ENCODE data around the gene RNASE9.
"Not testable (repeated sequence)": the region's sequence is repeated elsewhere in the genome, so short reads cannot be mapped to it uniquely, and the experiment has no call there.

Gene RNASE9

DNA sequence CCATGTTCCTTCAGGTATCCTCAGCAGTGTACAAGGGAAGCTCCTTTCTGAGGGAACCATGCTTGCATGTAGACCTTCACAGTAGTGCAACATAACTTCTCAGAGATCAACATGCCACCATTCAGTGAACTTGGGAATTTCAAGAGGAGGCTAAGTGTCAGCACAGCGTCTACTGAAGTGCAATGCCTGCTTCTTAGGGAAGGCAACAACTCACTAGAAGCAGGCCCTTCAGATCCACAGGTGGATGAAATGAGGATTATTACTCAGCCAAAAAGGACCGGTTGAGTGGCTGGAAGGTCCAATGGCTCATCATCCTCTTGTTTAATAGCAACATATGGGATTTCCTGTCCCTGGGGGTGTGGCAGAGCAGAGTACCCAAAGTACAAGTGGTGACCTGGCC lies 36.8 kb downstream of the RNASE9 start:
- Mint-ChIP-seq H3K4me1 (no peaks in the 10 kb centered on the region), H3K36me3 (no peaks in the 10 kb centered on the region), H3K27me3 (peaks cover 48% of the 10 kb centered on the region), H3K4me3 (no peak overlapping the region), H3K27ac (no peak overlapping the region), H3K9me3 (no peaks in the 10 kb centered on the region)
- DNase-seq = no peak
- CTCF ChIA-PET = no interaction called here

GRCh38 chr14:20522332-20522731 lies 38.5 kb downstream of the RNASE9 start:
- CTCF ChIA-PET = no interaction called here
- H3K36me3 Mint-ChIP-seq = no peaks in the 10 kb centered on the region
- no peak overlapping the region for H3K27ac Mint-ChIP-seq
- no peaks in the 10 kb centered on the region for H3K4me1 Mint-ChIP-seq
- H3K27me3 Mint-ChIP-seq = peaks cover 32% of the 10 kb centered on the region
- no peak for DNase-seq
- H3K4me3 Mint-ChIP-seq = no peak overlapping the region
- no peaks in the 10 kb centered on the region for H3K9me3 Mint-ChIP-seq

- Mint-ChIP-seq H3K4me3 (no peak overlapping the region), H3K27me3 (peaks cover 14% of the 10 kb centered on the region), H3K36me3 (no peaks in the 10 kb centered on the region), H3K4me1 (no peaks in the 10 kb centered on the region), H3K27ac (no peak overlapping the region), H3K9me3 (no peaks in the 10 kb centered on the region)
- CTCF ChIA-PET = no interaction called here
- no peak for DNase-seq
These were observed 43.9 kb downstream of the RNASE9 start for GRCh38 chr14:20516921-20517320.

DNA sequence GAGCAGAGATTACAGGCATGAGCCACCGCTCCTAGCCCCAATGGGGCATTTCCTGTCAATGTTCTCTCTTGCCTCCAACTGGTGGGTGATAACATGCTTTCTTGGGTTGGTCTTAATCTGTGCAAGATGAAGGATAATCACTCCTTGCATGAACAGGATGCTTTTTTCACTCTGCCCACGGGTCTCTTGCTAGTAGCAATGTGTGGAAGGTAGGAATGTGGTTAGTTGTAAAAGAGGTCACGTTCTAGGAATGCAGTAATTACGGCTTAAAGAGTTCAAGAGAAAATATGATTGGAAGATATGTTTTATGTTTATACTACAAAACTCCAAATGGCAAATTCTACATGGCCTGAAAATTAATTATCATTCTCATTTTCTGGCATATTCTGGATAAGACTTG lies 45.0 kb downstream of the RNASE9 start:
- Mint-ChIP-seq H3K27ac (no peak overlapping the region), H3K4me3 (no peak overlapping the region), H3K4me1 (no peaks in the 10 kb centered on the region), H3K36me3 (no peaks in the 10 kb centered on the region), H3K27me3 (peaks cover 25% of the 10 kb centered on the region), H3K9me3 (no peaks in the 10 kb centered on the region)
- CTCF ChIA-PET = no interaction called here
- no peak for DNase-seq

- Mint-ChIP-seq H3K4me3 (no peak overlapping the region), H3K27me3 (peaks cover 32% of the 10 kb centered on the region), H3K36me3 (no peaks in the 10 kb centered on the region), H3K27ac (no peak overlapping the region), H3K4me1 (no peaks in the 10 kb centered on the region), H3K9me3 (no peaks in the 10 kb centered on the region)
- no peak for DNase-seq
- CTCF ChIA-PET = no interaction called here
These were observed 48.5 kb downstream of the RNASE9 start for GRCh38 chr14:20512177-20512905.

GRCh38 chr14:20508367-20508766 lies 52.5 kb downstream of the RNASE9 start:
- H3K27ac Mint-ChIP-seq = no peak overlapping the region
- H3K4me3 Mint-ChIP-seq = no peak overlapping the region
- CTCF ChIA-PET = no interaction called here
- DNase-seq = no peak
- H3K9me3 Mint-ChIP-seq = no peaks in the 10 kb centered on the region
- peaks cover 28% of the 10 kb centered on the region for H3K27me3 Mint-ChIP-seq
- peaks cover 2% of the 10 kb centered on the region for H3K4me1 Mint-ChIP-seq
- H3K36me3 Mint-ChIP-seq = no peaks in the 10 kb centered on the region

DNA sequence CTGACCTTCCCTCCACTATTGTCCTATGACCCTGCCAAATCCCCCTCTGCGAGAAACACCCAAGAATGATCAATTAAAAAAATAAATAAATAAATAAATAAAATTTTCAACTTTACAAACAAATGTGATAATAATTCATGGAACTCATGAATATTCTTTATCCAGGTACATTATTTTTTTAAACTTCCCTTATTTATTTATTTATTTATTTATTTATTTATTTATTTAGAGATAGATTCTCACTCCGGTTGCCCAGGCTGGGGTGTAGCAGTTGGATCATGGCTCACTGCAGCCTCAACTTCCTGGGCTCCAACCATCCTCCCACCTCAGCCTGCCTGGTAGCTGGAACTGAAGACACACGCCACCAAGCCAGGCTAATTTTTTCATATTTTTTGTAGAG lies 53.3 kb downstream of the RNASE9 start:
- CTCF ChIA-PET, H3K27ac Mint-ChIP-seq, H3K4me3 Mint-ChIP-seq, DNase-seq, H3K36me3 Mint-ChIP-seq, H3K9me3 Mint-ChIP-seq, H3K4me1 Mint-ChIP-seq: not testable (repeated sequence)
- H3K27me3 Mint-ChIP-seq = peaks cover 21% of the 10 kb centered on the region

DNA sequence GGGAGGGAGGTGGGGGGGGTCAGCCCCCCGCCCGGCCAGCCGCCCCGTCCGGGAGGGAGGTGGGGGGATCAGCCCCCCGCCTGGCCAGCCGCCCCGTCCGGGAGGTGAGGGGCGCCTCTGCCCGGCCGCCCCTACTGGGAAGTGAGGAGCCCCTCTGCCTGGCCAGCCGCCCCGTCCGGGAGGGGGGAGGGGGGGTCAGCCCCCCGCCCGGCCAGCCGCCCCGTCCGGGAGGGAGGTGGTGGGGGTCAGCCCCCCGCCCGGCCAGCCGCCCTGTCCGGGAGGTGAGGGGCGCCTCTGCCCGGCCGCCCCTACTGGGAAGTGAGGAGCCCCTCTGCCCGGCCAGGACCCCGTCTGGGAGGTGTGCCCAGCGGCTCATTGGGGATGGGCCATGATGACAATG lies 54.1 kb downstream of the RNASE9 start:
- H3K9me3 Mint-ChIP-seq, CTCF ChIA-PET: not testable (repeated sequence)
- H3K27me3 Mint-ChIP-seq = peaks cover 20% of the 10 kb centered on the region

DNA sequence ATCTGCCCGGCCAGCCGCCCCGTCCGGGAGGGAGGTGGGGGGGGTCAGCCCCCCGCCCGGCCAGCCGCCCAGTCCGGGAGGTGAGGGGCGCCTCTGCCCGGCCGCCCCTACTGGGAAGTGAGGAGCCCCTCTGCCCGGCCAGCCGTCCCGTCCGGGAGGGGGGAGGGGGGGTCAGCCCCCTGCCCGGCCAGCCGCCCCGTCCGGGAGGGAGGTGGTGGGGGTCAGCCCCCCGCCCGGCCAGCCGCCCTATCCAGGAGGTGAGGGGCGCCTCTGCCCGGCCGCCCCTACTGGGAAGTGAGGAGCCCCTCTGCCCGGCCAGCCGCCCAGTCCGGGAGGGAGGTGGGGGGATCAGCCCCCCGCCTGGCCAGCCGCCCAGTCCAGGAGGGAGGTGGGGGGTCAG lies 54.6 kb downstream of the RNASE9 start:
- H3K4me3 Mint-ChIP-seq, H3K27ac Mint-ChIP-seq, H3K9me3 Mint-ChIP-seq, DNase-seq, CTCF ChIA-PET, H3K36me3 Mint-ChIP-seq, H3K4me1 Mint-ChIP-seq: not testable (repeated sequence)
- peaks cover 15% of the 10 kb centered on the region for H3K27me3 Mint-ChIP-seq

More for the DNA sequence above, 54.1 kb downstream of the RNASE9 start:
- not testable (repeated sequence) for DNase-seq, H3K36me3 Mint-ChIP-seq, H3K27ac Mint-ChIP-seq, H3K4me3 Mint-ChIP-seq, H3K4me1 Mint-ChIP-seq
